Cardiac fibroblast (primary cell): ENCODE data around the gene LARGE1.

Source experiments
- DNase-seq, 2 donors: peaks; one replicate each; pipeline versions ENCODE4 v3.0.0 to v3.0.0-alpha.2; 2010; ENCODE audit warnings: low read depth in 2 of 2
- H3K4me3 ChIP-seq, 2 donors: replicated peaks in 1 of 2; 1 replicate in 1 of 2; 2 replicates in 1 of 2; pipeline ENCODE4 v1.5.1; 2011; ENCODE audit warnings: low read depth in 2 of 2, low read length in 2 of 2, mild to moderate bottlenecking in 2 of 2, moderate library complexity in 1 of 2
- TF ChIP-seq, protein P1 (sequence below): IDR thresholded peaks from one replicate; pipeline ENCODE4 v1.5.1; 2011; ENCODE audit warnings: low read depth, mild to moderate bottlenecking, low read length, inconsistent platforms

Gene LARGE1

DNA sequence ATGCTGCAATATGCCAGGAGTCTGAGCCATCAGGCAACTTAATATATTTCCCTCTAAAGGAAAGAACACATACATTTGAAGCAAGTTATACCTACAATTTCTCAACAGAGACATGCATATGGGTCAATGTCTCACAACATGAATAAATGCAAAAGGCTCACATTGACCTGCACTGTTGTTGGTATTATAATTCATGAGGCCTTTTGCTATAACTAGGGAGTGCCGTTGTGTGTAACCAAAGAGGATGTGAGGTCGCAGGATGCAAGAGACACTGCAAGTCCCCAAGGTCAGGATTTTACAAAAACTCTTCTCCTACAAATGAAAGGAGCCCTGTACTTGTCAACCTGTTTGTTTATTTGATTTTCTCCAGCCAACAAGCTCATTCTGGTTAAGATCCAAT lies 250.5 kb downstream of the LARGE1 start:
- TF ChIP-seq, protein P1, sequence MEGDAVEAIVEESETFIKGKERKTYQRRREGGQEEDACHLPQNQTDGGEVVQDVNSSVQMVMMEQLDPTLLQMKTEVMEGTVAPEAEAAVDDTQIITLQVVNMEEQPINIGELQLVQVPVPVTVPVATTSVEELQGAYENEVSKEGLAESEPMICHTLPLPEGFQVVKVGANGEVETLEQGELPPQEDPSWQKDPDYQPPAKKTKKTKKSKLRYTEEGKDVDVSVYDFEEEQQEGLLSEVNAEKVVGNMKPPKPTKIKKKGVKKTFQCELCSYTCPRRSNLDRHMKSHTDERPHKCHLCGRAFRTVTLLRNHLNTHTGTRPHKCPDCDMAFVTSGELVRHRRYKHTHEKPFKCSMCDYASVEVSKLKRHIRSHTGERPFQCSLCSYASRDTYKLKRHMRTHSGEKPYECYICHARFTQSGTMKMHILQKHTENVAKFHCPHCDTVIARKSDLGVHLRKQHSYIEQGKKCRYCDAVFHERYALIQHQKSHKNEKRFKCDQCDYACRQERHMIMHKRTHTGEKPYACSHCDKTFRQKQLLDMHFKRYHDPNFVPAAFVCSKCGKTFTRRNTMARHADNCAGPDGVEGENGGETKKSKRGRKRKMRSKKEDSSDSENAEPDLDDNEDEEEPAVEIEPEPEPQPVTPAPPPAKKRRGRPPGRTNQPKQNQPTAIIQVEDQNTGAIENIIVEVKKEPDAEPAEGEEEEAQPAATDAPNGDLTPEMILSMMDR: no peak
- no peak for DNase-seq
- no peak overlapping the region for H3K4me3 ChIP-seq

DNA sequence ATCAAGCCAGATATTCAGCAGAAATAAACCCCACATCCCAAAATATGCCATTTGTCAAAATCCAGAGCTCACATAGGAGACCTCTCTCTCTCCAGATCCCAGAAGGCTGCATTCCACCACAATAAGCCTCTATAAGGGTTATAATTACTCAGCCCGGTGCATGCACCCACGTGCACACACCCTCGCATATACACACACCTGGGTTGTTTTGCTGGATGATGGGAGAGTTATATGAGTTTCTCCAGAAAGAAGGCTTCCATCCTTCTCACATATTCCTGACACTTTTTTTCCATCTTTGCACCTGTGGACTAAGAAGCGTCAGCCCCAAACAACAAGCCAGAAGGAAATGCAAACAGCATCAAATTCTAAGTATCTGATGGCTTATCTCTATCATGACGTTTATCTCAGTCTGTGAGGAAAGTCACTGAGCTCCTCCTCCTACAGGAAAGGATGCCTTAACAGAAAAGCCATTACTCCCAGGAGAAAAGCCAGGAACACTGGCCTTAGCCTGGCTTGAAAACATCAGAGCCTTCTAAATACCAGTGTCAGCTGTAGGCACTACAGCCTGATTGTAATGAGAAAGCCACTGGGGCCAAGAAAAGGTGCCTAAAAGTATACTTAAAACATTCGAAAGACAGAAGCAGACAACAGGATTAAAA lies 253.2 kb downstream of the LARGE1 start:
- no peak for DNase-seq
- TF ChIP-seq, protein P1: no peak
- no peak overlapping the region for H3K4me3 ChIP-seq

GRCh38 chr22:33666279-33666960 lies 253.9 kb downstream of the LARGE1 start:
- DNase-seq: no peak
- H3K4me3 ChIP-seq: no peak overlapping the region
- TF ChIP-seq, protein P1: no peak

GRCh38 chr22:33659448-33659847 lies 260.8 kb downstream of the LARGE1 start:
- TF ChIP-seq, protein P1: no peak
- no peak overlapping the region for H3K4me3 ChIP-seq
- peak; percentile 62 to 76 for DNase-seq

DNA sequence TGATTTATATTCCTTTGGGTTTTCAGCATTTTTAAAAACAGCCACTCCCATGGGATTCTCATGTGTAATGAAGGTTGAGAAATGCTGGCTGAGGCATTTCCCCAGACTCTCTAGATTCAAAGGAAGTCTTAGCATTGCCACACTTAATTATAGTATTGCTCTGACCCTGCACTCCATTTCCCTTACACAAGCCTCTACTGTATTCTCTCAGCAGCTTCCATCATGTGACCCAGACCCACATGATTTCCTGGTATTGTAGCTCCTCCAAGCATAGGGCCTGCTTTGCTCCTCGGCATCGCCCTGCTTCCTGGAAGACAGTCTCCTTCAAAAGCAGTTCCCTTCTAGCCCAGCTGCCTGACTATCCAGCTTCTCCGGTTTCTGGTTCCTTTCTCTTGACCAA lies 261.5 kb downstream of the LARGE1 start:
- no peak overlapping the region for H3K4me3 ChIP-seq
- TF ChIP-seq, protein P1: no peak
- peak; percentile 86 to 88 for DNase-seq

- TF ChIP-seq, protein P1: no peak
- DNase-seq: no peak
- no peak overlapping the region for H3K4me3 ChIP-seq
These were observed 262.6 kb downstream of the LARGE1 start for GRCh38 chr22:33657670-33658069.
